Stomach (tissue), 9 donors: ENCODE results near the gene IL2RA. TPM values are rescaled to one million over a fixed set of nuclear protein-coding genes. Genes with fewer than 3 reads are reported as not detected.

ENCODE experiments used
- DNase-seq, 2 donors: peaks; one replicate each; pipeline versions ENCODE4 v3.0.0 to v3.0.0-alpha.2; 2013 to 2019
- H3K27ac ChIP-seq, 5 donors: fragments of 200-600 bp in 4 of 5; sonication (generic) in 4 of 5; one replicate each; pipeline ENCODE4 v1.5.1; 2013 to 2019; ENCODE audit warnings: mild to moderate bottlenecking in 1 of 5, moderate library complexity in 1 of 5
- H3K27me3 ChIP-seq, 3 donors: fragments of 200-600 bp; sonication (generic); one replicate each; pipeline ENCODE4 v1.5.1; 2017 to 2019; ENCODE audit warnings: mixed run types in 1 of 3
- H3K36me3 ChIP-seq, 4 donors: fragments of 200-600 bp; sonication (generic); 1 replicate in 3 of 4; 2 replicates in 1 of 4; pipeline ENCODE4 v1.5.1; 2016 to 2019
- H3K4me1 ChIP-seq, 4 donors: fragments of 200-600 bp; sonication (generic); one replicate each; pipeline ENCODE4 v1.5.1; 2016 to 2019
- H3K4me3 ChIP-seq, 4 donors: fragments of 200-600 bp; sonication (generic) in 3 of 4; one replicate each; pipeline ENCODE4 v1.5.1; 2016 to 2019; ENCODE audit warnings: mild to moderate bottlenecking in 1 of 4
- H3K9me3 ChIP-seq, 4 donors: fragments of 200-600 bp; sonication (generic); one replicate each; pipeline ENCODE4 v1.5.1; 2016 to 2019
- EP300 ChIP-seq: sonication (generic); formaldehyde crosslinking; IDR thresholded peaks from one replicate; pipeline ENCODE4 v1.6.1; 2017; ENCODE audit warnings: antibody characterized with exemption
- POLR2A ChIP-seq, 4 donors: fragments of 450-650 bp; IDR thresholded peaks; one replicate each; pipeline ENCODE4 v1.6.1; 2016; ENCODE audit warnings: antibody characterized with exemption in 4 of 4, control low read depth in 2 of 4, mild to moderate bottlenecking in 1 of 4, moderate library complexity in 1 of 4
- POLR2AphosphoS5 ChIP-seq, 3 donors: sonication (generic); formaldehyde crosslinking; IDR thresholded peaks; one replicate each; pipeline ENCODE4 v1.6.1; 2016; ENCODE audit warnings: antibody characterized with exemption in 3 of 3
- WGBS, 5 donors: extraction: QIAGEN DNeasy Blood & Tissue Kit in 3 of 5; methylation state at CpG; one replicate each; pipeline versions ENCODE4 v1.1.5 to v1.1.7; 2013 to 2018; 5-methylcytosine and 5-hydroxymethylcytosine counted together
- intact Hi-C: fragments of 100-400 bp; cut with DNase I; formaldehyde crosslinking; loops from one replicate; pipeline ENCODE4 v1.15.1; 2023; ENCODE audit warnings: low total_unique reads
- polyA plus RNA-seq, 3 donors: library from polyadenylated mRNA; stranded (reverse); fragments of 200-250 nt; gene quantifications; one replicate each; pipeline ENCODE4 v1.2.3, GENCODE V29; 2013
- total RNA-seq, 5 donors: library from RNA; depleted of rRNA; stranded (reverse); fragments of >200 nt; gene quantifications; one replicate each; pipeline versions ENCODE4 v1.1.0 to v1.2.3, GENCODE V29; 2014 to 2016
- TF ChIP-seq, protein P1 (sequence below), 7 experiments: fragments of 450-650 bp in 4 of 7; fragments of 200-600 bp in 3 of 7; sonication (generic) in 3 of 7; IDR thresholded peaks; one replicate each; pipeline ENCODE4 v1.5.1; 2016 to 2019; ENCODE audit warnings: antibody characterized with exemption in 7 of 7, control low read depth in 2 of 7, mild to moderate bottlenecking in 1 of 7
- donor health status: healthy with polysubstance abuse.
- donor health status: Bipolar disorder and iron deficiency.
- donor health status: healthy.

Gene IL2RA
- total and polyA plus RNA-seq, 8 donors: 0.45 to 2.3 (median 0.95) TPM; not detected in 2

DNA sequence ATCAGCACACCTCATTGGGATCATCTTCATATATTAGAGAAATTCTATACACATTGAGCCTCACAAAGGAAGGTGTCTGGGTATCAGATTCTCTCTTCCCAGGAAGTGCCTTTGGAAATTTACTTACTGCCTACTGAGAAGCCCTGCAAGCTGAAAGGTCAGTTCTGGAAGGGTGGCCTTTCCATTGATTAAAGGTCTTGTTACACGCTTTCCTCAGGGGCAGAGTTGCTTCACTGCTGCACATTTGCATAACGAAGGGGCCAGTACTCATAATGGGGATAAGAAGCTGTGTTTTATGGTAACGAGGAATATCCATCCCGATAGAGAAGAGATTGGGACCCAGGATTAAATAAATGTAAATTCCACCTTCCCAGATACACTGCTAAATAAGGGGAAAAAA is 65.5 kb downstream of the IL2RA start:
- TF ChIP-seq POLR2A (IDR thresholded peaks at IDR 0.05) (no peak), EP300 (no peak), POLR2AphosphoS5 (IDR thresholded peaks at IDR 0.05) (no peak)
- TF ChIP-seq, protein P1, sequence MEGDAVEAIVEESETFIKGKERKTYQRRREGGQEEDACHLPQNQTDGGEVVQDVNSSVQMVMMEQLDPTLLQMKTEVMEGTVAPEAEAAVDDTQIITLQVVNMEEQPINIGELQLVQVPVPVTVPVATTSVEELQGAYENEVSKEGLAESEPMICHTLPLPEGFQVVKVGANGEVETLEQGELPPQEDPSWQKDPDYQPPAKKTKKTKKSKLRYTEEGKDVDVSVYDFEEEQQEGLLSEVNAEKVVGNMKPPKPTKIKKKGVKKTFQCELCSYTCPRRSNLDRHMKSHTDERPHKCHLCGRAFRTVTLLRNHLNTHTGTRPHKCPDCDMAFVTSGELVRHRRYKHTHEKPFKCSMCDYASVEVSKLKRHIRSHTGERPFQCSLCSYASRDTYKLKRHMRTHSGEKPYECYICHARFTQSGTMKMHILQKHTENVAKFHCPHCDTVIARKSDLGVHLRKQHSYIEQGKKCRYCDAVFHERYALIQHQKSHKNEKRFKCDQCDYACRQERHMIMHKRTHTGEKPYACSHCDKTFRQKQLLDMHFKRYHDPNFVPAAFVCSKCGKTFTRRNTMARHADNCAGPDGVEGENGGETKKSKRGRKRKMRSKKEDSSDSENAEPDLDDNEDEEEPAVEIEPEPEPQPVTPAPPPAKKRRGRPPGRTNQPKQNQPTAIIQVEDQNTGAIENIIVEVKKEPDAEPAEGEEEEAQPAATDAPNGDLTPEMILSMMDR (IDR thresholded peaks at IDR 0.05): no peak
- Histone ChIP-seq H3K36me3 (no peaks in the 10 kb centered on the region), H3K27me3 (peaks cover 0 to 13% (median 0%) of the 10 kb centered on the region in 3 donors), H3K27ac (no peak overlapping the region), H3K4me3 (no peak overlapping the region), H3K9me3 (peaks cover 0 to 12% (median 4%) of the 10 kb centered on the region in 4 donors), H3K4me1 (no peaks in the 10 kb centered on the region)
- intact Hi-C loops: no loop called here
- no peak for DNase-seq
- WGBS, 5 donors: 73 to 83% (median 82%) methylated on average over 4 of the region's 4 CpGs

DNA sequence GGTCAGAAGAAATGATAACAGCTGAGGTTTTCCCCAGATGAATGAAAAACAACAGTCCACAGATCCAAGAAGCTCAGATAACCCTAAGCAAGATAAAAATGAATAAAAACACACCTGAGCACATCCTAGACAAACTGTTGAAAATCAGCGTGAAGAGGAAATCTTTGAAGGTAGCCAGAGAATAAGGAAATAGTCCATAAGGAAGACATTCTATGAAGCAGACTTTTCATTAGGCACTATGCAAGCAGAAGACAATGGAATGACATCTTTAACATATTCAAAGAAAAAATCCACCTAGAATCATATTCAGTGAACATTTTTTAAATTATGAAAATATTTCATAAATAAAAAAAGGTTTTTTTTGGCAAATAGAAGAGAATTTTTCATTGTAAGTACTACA is 69.8 kb downstream of the IL2RA start:
- H3K27ac ChIP-seq: no peak overlapping the region
- DNase-seq: no peak
- intact Hi-C loops: no loop called here
- no peaks in the 10 kb centered on the region for H3K36me3 ChIP-seq
- H3K4me3 ChIP-seq: no peak overlapping the region
- TF ChIP-seq POLR2AphosphoS5 (IDR thresholded peaks at IDR 0.05) (no peak), POLR2A (IDR thresholded peaks at IDR 0.05) (no peak), EP300 (no peak)
- TF ChIP-seq, protein P1 (IDR thresholded peaks at IDR 0.05): no peak
- peaks cover 0 to 15% (median 6%) of the 10 kb centered on the region in 4 donors for H3K9me3 ChIP-seq
- H3K27me3 ChIP-seq: no peaks in the 10 kb centered on the region
- H3K4me1 ChIP-seq: no peaks in the 10 kb centered on the region
- 87 to 100% (median 95%) methylated on average over 1 of the region's 1 CpG for WGBS, 5 donors

DNA sequence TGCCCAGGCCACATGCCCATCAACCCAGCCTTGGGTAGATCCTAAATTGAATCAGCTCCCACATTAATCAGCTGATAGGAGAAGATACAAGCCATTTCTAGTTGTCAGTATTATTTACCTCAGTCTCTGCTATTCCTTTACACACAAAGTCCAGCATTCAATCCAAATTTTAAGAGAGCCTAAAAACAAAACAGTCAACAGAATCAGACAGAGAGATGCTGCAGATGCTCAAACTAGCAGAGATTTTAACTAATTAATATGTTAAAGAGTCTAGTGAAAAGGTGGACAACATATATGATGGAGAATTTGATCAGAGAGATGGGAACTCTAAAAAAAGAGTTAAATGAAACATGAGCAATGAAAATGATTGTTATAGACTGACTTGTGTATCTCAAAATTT is 70.5 kb downstream of the IL2RA start:
- Histone ChIP-seq H3K36me3 (no peaks in the 10 kb centered on the region), H3K4me1 (no peaks in the 10 kb centered on the region), H3K27me3 (no peaks in the 10 kb centered on the region), H3K9me3 (peaks cover 0 to 15% (median 6%) of the 10 kb centered on the region in 4 donors), H3K4me3 (no peak overlapping the region), H3K27ac (no peak overlapping the region)
- DNase-seq: no peak
- TF ChIP-seq, protein P1 (IDR thresholded peaks at IDR 0.05): no peak
- intact Hi-C loops: no loop called here

DNA sequence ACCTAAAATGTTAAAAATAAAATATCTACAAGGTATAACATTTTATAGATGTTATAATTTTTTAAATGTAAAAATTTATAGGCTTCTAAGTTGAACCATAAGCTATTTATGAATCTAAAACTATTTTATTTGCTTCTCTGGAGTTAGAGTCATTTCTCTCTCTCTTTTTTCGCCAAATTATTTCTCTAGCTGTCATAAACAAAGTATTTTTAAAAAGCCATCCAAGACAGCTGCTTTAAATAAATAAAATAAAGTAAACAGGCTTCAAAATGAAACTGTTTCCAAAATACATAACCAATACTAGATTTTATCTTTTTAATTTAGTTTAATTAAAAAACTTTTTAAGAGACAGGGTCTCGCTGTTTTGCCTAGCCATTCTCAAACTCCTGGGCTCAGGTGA is 72.4 kb downstream of the IL2RA start:
- H3K4me3 ChIP-seq: no peak overlapping the region
- H3K9me3 ChIP-seq: peaks cover 0 to 15% (median 6%) of the 10 kb centered on the region in 4 donors
- intact Hi-C loops: no loop called here
- peak overlapping the region in 3 of 5 donors; percentile 41 to 60 (median 42) for H3K27ac ChIP-seq
- DNase-seq: no peak
- no peaks in the 10 kb centered on the region for H3K4me1 ChIP-seq
- WGBS, 5 donors: 76 to 85% (median 78%) methylated on average over 2 of the region's 2 CpGs
- no peaks in the 10 kb centered on the region for H3K27me3 ChIP-seq
- H3K36me3 ChIP-seq: no peaks in the 10 kb centered on the region
- TF ChIP-seq EP300 (no peak), POLR2A (IDR thresholded peaks at IDR 0.05) (no peak)

DNA sequence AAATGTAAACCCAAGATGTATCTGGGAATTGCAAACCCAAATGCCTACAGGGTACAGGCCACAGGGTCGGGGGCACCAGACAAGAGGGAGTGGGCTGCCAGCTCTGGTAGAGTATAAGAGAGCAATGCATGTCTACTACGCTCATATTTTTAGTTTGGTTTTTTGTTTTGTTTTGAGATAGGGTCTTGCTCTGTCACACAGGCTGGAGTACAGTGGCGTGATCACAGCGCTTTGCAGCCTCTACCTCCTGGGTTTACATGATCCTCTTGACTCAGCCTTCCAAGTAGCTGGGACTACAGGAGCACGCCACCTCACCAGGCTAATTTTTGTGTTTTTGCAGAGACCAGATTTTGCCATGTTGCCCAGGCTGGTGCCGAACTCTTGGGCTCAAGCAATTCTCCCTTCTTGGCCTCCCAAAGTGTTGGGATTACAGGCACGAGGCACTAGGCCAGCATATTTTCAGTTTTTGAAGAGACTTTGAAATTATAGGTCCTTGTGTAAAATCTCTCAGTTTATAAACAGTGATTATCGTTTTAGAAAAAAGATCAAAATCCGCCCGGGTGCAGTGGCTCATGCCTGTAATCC is 73.7 kb downstream of the IL2RA start:
- no peak overlapping the region for H3K4me3 ChIP-seq
- H3K9me3 ChIP-seq: peaks cover 0 to 15% (median 6%) of the 10 kb centered on the region in 4 donors
- intact Hi-C loops: no loop called here
- no peaks in the 10 kb centered on the region for H3K36me3 ChIP-seq
- whole genome bisulfite sequencing, 5 donors: 87 to 89% (median 89%) methylated on average over 10 of the region's 10 CpGs
- peaks cover 0 to 3% (median 0%) of the 10 kb centered on the region in 4 donors for H3K4me1 ChIP-seq
- peak overlapping the region in 2 of 5 donors; percentile 38 to 63 for H3K27ac ChIP-seq
- no peaks in the 10 kb centered on the region for H3K27me3 ChIP-seq
- TF ChIP-seq POLR2AphosphoS5 (IDR thresholded peaks at IDR 0.05): no peak
- TF ChIP-seq EP300: no peak
- TF ChIP-seq, protein P1 (IDR thresholded peaks at IDR 0.05): no peak
- TF ChIP-seq POLR2A (IDR thresholded peaks at IDR 0.05): no peak
- no peak for DNase-seq
